Type B pancreatic cell (in vitro differentiated cells): ENCODE results near the gene IRF4. TPM values are rescaled to one million over a fixed set of nuclear protein-coding genes. Genes with fewer than 3 reads are reported as not detected.

Experiments
- DNase-seq: peaks from one replicate; pipeline ENCODE4 v3.0.0; 2021; ENCODE audit warnings: mixed read lengths; ENCODE audit not compliant: unreplicated experiment; ENCODE audit errors: extremely low spot score
- H3K27ac Mint-ChIP-seq: 2 replicates; pipeline ENCODE4 v1.8.0; 2021; ENCODE audit warnings: mild to moderate bottlenecking, mixed read lengths
- H3K27me3 Mint-ChIP-seq: 2 replicates; pipeline ENCODE4 v1.8.0; 2021; ENCODE audit warnings: mixed read lengths
- H3K36me3 Mint-ChIP-seq: 2 replicates; pipeline ENCODE4 v1.8.0; 2021; ENCODE audit warnings: mixed read lengths
- H3K4me1 Mint-ChIP-seq: one replicate; pipeline ENCODE4 v1.8.0; 2021; ENCODE audit warnings: mixed read lengths; ENCODE audit not compliant: unreplicated experiment
- H3K4me3 Mint-ChIP-seq: 2 replicates; pipeline ENCODE4 v1.8.0; 2021; ENCODE audit warnings: mild to moderate bottlenecking, mixed read lengths
- H3K9me3 Mint-ChIP-seq: 2 replicates; pipeline ENCODE4 v1.8.0; 2021; ENCODE audit warnings: mixed read lengths
- total RNA-seq: library from RNA; stranded (reverse); gene quantifications from 2 replicates; pipeline ENCODE4 v1.2.1, GENCODE V29; 2021; ENCODE audit warnings: low replicate concordance
- TF ChIP-seq, protein P1 (sequence below): fragments of 200-600 bp; sonication (generic); conservative IDR thresholded peaks from 2 replicates; pipeline ENCODE4 v1.5.0; 2021; ENCODE audit warnings: antibody characterized with exemption, mild to moderate bottlenecking

IRF4 gene
- total RNA-seq, 1 donor from 2014 or later, result 1.7 TPM

DNA sequence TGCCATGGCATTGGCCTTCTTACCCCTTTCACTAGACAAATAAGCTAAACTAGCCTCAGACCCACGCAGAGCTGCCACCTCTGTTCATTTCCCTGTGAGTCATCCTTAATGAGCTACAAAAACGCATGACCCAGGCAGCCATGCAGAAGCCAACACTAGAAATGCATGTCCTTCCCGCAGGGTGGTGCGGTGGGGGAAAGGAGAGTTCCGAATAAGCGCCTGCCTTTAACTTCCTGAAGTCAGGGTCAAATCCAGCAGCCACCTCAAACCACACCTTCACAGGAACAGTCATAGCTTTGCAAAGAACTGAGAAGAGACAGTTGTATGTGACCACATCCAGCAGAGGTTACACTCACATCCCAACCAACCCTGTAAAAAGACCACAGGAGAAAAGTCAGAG lies 40.4 kb downstream of the IRF4 start:
- no peaks in the 10 kb centered on the region for H3K4me1 Mint-ChIP-seq
- TF ChIP-seq, protein P1, sequence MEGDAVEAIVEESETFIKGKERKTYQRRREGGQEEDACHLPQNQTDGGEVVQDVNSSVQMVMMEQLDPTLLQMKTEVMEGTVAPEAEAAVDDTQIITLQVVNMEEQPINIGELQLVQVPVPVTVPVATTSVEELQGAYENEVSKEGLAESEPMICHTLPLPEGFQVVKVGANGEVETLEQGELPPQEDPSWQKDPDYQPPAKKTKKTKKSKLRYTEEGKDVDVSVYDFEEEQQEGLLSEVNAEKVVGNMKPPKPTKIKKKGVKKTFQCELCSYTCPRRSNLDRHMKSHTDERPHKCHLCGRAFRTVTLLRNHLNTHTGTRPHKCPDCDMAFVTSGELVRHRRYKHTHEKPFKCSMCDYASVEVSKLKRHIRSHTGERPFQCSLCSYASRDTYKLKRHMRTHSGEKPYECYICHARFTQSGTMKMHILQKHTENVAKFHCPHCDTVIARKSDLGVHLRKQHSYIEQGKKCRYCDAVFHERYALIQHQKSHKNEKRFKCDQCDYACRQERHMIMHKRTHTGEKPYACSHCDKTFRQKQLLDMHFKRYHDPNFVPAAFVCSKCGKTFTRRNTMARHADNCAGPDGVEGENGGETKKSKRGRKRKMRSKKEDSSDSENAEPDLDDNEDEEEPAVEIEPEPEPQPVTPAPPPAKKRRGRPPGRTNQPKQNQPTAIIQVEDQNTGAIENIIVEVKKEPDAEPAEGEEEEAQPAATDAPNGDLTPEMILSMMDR, result no peak
- no peak overlapping the region for H3K4me3 Mint-ChIP-seq
- no peak for DNase-seq
- H3K9me3 Mint-ChIP-seq, result no peaks in the 10 kb centered on the region
- H3K27me3 Mint-ChIP-seq, result peaks cover 29% of the 10 kb centered on the region
- H3K27ac Mint-ChIP-seq, result no peak overlapping the region
- H3K36me3 Mint-ChIP-seq, result no peaks in the 10 kb centered on the region

DNA sequence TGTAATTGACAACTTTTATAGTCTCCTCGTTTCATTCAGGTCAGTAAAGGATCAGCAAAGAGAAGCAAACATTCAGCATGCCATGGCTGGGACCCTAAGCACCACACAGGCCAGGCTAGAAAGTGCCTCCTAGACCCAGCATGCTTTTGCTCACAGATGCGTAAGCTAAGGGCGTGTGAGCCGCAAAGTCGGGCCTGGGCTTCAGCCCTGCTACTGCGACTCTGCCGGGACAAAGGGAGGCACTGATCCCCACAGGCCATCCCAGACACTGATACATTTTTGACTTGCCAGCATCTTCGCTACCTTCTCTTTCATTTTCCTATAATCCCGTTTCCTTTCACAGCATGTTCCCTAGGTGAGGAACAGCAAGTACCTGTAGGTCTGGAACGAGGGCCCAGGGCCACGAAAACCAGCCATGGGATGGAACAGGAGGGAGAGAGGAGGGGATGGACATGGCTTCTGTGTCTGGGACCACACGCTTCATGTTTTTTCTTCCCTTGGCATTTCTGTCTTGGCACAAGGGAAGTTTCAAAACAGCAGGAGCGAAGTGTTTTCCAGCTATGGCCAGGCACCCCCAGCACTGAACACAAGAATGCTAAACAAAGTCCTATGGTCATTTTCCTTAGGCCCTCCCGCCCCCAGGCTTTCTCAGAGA lies 42.6 kb downstream of the IRF4 start:
- Mint-ChIP-seq H3K36me3 (no peaks in the 10 kb centered on the region), H3K9me3 (no peaks in the 10 kb centered on the region), H3K4me3 (no peak overlapping the region), H3K27me3 (peaks cover 34% of the 10 kb centered on the region), H3K4me1 (no peaks in the 10 kb centered on the region), H3K27ac (no peak overlapping the region)
- TF ChIP-seq, protein P1, result no peak
- DNase-seq, result no peak

GRCh38 chr6:435441-436307 lies 44.1 kb downstream of the IRF4 start:
- no peaks in the 10 kb centered on the region for H3K4me1 Mint-ChIP-seq
- no peaks in the 10 kb centered on the region for H3K9me3 Mint-ChIP-seq
- TF ChIP-seq, protein P1, result no peak
- DNase-seq, result no peak
- peaks cover 32% of the 10 kb centered on the region for H3K27me3 Mint-ChIP-seq
- H3K36me3 Mint-ChIP-seq, result no peaks in the 10 kb centered on the region
- no peak overlapping the region for H3K27ac Mint-ChIP-seq
- no peak overlapping the region for H3K4me3 Mint-ChIP-seq

DNA sequence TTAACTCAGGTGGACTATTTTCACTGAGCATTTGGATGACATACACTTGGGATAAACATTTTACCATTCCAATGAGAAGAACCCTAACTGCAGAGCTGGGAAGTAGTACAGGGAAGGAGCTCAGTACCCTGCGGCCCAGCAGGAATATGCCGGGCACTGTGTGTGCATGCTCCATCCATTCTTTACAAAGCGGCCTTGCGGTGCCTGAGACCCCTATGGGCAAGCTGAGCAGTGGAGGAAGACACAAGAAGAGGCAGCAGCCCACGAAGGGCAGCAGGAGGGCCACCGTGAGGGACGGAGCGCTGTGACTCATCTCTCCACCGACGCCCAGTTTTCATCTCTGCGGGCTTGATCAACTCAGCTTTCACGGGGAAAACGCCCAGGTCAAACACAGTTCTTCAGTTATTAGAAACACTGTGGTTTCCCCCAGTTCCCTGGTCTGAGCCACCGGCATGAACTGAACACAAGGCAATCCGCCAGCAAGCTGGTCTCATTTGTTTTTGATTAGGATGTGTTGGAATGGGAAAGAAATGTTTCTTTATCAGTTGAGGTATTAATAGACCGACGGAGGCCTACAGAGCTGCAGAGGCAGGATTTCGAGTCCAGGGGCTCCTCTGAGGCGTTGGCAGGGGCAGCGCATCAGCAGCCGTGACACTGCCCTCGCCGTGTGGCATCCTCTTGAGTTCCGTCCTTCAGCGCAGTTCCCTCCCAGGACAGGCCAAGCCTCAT lies 44.9 kb downstream of the IRF4 start:
- Mint-ChIP-seq H3K4me3 (no peak overlapping the region), H3K27me3 (peaks cover 28% of the 10 kb centered on the region), H3K4me1 (no peaks in the 10 kb centered on the region), H3K9me3 (no peaks in the 10 kb centered on the region), H3K36me3 (no peaks in the 10 kb centered on the region), H3K27ac (no peak overlapping the region)
- DNase-seq, result no peak
- TF ChIP-seq, protein P1, result no peak

GRCh38 chr6:437037-437392 lies 45.5 kb downstream of the IRF4 start:
- H3K9me3 Mint-ChIP-seq, result no peaks in the 10 kb centered on the region
- H3K4me3 Mint-ChIP-seq, result no peak overlapping the region
- no peaks in the 10 kb centered on the region for H3K36me3 Mint-ChIP-seq
- DNase-seq, result no peak
- peaks cover 24% of the 10 kb centered on the region for H3K27me3 Mint-ChIP-seq
- no peak overlapping the region for H3K27ac Mint-ChIP-seq
- TF ChIP-seq, protein P1, result no peak
- H3K4me1 Mint-ChIP-seq, result no peaks in the 10 kb centered on the region
